ENCODE results near the gene SRPK2.
A peak's percentile ranks its signal among the peaks of the same experiment; 100 is the strongest.

The SRPK2 gene

GRCh38 chr7:105269397-105269796 is 119.3 kb downstream of the SRPK2 start (continued):
- TF ChIP-seq YY2 (tag by site-specific recombination; IDR thresholded peaks at IDR 0.05) (no peak), ZNF214 (tag by site-specific recombination; IDR thresholded peaks at IDR 0.05; ENCODE audit: borderline replicate concordance) (no peak), ZSCAN23 (tag by site-specific recombination; IDR thresholded peaks at IDR 0.05) (0 out of 2 replicates have a peak, but pooled peaks have one; percentile 22), ZNF664 (tag by site-specific recombination; IDR thresholded peaks at IDR 0.05) (0 out of 2 replicates have a peak, but pooled peaks have one; percentile 31), ZFP3 (tag by site-specific recombination; IDR thresholded peaks at IDR 0.05; ENCODE audit: low read depth) (no peak), ZNF518A (tag by site-specific recombination; conservative IDR thresholded peaks at IDR 0.05; ENCODE audit: low read depth) (no peak), PRDM1 (tag by site-specific recombination; IDR thresholded peaks at IDR 0.05) (peak; percentile 93), ZNF776 (tag by site-specific recombination; IDR thresholded peaks at IDR 0.05; ENCODE audit: borderline replicate concordance) (no peak), ZNF140 (tag by site-specific recombination; IDR thresholded peaks at IDR 0.05) (no peak), ZNF248 (tag by site-specific recombination; IDR thresholded peaks at IDR 0.05) (no peak), ZNF843 (tag by site-specific recombination; IDR thresholded peaks at IDR 0.05) (no peak), ZNF10 (tag by site-specific recombination; IDR thresholded peaks at IDR 0.05) (no peak), ZNF404 (tag by site-specific recombination; IDR thresholded peaks at IDR 0.05) (no peak), KLF16 (tag by site-specific recombination; IDR thresholded peaks at IDR 0.05) (no peak), ZNF670 (tag by site-specific recombination; IDR thresholded peaks at IDR 0.05; ENCODE audit: low read depth) (no peak), ZNF626 (tag by site-specific recombination; IDR thresholded peaks at IDR 0.05) (no peak), ZNF184 (tag by site-specific recombination; IDR thresholded peaks at IDR 0.05) (no peak; the same call in 1 of the 2 replicates), ZIC2 (tag by site-specific recombination; IDR thresholded peaks at IDR 0.05) (no peak)
- TF ChIP-seq, protein P1, sequence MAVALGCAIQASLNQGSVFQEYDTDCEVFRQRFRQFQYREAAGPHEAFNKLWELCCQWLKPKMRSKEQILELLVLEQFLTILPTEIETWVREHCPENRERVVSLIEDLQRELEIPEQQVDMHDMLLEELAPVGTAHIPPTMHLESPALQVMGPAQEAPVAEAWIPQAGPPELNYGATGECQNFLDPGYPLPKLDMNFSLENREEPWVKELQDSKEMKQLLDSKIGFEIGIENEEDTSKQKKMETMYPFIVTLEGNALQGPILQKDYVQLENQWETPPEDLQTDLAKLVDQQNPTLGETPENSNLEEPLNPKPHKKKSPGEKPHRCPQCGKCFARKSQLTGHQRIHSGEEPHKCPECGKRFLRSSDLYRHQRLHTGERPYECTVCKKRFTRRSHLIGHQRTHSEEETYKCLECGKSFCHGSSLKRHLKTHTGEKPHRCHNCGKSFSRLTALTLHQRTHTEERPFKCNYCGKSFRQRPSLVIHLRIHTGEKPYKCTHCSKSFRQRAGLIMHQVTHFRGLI (tag by site-specific recombination; IDR thresholded peaks at IDR 0.05), result no peak
- TF ChIP-seq, protein P2, sequence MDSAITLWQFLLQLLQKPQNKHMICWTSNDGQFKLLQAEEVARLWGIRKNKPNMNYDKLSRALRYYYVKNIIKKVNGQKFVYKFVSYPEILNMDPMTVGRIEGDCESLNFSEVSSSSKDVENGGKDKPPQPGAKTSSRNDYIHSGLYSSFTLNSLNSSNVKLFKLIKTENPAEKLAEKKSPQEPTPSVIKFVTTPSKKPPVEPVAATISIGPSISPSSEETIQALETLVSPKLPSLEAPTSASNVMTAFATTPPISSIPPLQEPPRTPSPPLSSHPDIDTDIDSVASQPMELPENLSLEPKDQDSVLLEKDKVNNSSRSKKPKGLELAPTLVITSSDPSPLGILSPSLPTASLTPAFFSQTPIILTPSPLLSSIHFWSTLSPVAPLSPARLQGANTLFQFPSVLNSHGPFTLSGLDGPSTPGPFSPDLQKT (IDR thresholded peaks at IDR 0.05; ENCODE audit: borderline replicate concordance, low read depth, low read length), result no peak
- TF ChIP-seq, protein P3, sequence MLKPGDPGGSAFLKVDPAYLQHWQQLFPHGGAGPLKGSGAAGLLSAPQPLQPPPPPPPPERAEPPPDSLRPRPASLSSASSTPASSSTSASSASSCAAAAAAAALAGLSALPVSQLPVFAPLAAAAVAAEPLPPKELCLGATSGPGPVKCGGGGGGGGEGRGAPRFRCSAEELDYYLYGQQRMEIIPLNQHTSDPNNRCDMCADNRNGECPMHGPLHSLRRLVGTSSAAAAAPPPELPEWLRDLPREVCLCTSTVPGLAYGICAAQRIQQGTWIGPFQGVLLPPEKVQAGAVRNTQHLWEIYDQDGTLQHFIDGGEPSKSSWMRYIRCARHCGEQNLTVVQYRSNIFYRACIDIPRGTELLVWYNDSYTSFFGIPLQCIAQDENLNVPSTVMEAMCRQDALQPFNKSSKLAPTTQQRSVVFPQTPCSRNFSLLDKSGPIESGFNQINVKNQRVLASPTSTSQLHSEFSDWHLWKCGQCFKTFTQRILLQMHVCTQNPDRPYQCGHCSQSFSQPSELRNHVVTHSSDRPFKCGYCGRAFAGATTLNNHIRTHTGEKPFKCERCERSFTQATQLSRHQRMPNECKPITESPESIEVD (tag by site-specific recombination; IDR thresholded peaks at IDR 0.05), result peak; percentile 38; the same call in 1 of the 2 replicates
- TF ChIP-seq, protein P4, sequence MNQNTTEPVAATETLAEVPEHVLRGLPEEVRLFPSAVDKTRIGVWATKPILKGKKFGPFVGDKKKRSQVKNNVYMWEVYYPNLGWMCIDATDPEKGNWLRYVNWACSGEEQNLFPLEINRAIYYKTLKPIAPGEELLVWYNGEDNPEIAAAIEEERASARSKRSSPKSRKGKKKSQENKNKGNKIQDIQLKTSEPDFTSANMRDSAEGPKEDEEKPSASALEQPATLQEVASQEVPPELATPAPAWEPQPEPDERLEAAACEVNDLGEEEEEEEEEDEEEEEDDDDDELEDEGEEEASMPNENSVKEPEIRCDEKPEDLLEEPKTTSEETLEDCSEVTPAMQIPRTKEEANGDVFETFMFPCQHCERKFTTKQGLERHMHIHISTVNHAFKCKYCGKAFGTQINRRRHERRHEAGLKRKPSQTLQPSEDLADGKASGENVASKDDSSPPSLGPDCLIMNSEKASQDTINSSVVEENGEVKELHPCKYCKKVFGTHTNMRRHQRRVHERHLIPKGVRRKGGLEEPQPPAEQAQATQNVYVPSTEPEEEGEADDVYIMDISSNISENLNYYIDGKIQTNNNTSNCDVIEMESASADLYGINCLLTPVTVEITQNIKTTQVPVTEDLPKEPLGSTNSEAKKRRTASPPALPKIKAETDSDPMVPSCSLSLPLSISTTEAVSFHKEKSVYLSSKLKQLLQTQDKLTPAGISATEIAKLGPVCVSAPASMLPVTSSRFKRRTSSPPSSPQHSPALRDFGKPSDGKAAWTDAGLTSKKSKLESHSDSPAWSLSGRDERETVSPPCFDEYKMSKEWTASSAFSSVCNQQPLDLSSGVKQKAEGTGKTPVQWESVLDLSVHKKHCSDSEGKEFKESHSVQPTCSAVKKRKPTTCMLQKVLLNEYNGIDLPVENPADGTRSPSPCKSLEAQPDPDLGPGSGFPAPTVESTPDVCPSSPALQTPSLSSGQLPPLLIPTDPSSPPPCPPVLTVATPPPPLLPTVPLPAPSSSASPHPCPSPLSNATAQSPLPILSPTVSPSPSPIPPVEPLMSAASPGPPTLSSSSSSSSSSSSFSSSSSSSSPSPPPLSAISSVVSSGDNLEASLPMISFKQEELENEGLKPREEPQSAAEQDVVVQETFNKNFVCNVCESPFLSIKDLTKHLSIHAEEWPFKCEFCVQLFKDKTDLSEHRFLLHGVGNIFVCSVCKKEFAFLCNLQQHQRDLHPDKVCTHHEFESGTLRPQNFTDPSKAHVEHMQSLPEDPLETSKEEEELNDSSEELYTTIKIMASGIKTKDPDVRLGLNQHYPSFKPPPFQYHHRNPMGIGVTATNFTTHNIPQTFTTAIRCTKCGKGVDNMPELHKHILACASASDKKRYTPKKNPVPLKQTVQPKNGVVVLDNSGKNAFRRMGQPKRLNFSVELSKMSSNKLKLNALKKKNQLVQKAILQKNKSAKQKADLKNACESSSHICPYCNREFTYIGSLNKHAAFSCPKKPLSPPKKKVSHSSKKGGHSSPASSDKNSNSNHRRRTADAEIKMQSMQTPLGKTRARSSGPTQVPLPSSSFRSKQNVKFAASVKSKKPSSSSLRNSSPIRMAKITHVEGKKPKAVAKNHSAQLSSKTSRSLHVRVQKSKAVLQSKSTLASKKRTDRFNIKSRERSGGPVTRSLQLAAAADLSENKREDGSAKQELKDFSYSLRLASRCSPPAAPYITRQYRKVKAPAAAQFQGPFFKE (tag by site-specific recombination; IDR thresholded peaks at IDR 0.05; ENCODE audit: borderline replicate concordance), result no peak
- TF ChIP-seq, protein P5, sequence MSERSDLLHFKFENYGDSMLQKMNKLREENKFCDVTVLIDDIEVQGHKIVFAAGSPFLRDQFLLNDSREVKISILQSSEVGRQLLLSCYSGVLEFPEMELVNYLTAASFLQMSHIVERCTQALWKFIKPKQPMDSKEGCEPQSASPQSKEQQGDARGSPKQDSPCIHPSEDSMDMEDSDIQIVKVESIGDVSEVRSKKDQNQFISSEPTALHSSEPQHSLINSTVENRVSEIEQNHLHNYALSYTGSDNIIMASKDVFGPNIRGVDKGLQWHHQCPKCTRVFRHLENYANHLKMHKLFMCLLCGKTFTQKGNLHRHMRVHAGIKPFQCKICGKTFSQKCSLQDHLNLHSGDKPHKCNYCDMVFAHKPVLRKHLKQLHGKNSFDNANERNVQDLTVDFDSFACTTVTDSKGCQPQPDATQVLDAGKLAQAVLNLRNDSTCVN (tag by site-specific recombination; optimal IDR thresholded peaks at IDR 0.05), result no peak

Data from HEK293 (cell line).